ENCODE data around the gene TMPRSS15.

- no peak for TF ChIP-seq POLR2A (IDR thresholded peaks at IDR 0.05)
- TF ChIP-seq, protein P1, sequence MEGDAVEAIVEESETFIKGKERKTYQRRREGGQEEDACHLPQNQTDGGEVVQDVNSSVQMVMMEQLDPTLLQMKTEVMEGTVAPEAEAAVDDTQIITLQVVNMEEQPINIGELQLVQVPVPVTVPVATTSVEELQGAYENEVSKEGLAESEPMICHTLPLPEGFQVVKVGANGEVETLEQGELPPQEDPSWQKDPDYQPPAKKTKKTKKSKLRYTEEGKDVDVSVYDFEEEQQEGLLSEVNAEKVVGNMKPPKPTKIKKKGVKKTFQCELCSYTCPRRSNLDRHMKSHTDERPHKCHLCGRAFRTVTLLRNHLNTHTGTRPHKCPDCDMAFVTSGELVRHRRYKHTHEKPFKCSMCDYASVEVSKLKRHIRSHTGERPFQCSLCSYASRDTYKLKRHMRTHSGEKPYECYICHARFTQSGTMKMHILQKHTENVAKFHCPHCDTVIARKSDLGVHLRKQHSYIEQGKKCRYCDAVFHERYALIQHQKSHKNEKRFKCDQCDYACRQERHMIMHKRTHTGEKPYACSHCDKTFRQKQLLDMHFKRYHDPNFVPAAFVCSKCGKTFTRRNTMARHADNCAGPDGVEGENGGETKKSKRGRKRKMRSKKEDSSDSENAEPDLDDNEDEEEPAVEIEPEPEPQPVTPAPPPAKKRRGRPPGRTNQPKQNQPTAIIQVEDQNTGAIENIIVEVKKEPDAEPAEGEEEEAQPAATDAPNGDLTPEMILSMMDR (IDR thresholded peaks at IDR 0.05 in 4 of 5, conservative IDR thresholded peaks at IDR 0.05 in 1 of 5), result no peak
Observed at GRCh38 chr21:18335651-18336236, 67.8 kb downstream of the TMPRSS15 start.

Measured in gastrocnemius medialis (tissue), 4 donors.